ENCODE measurements around the gene CD38.
"Not testable (repeated sequence)": the region's sequence is repeated elsewhere in the genome, so short reads cannot be mapped to it uniquely, and the experiment has no call there.

DNA sequence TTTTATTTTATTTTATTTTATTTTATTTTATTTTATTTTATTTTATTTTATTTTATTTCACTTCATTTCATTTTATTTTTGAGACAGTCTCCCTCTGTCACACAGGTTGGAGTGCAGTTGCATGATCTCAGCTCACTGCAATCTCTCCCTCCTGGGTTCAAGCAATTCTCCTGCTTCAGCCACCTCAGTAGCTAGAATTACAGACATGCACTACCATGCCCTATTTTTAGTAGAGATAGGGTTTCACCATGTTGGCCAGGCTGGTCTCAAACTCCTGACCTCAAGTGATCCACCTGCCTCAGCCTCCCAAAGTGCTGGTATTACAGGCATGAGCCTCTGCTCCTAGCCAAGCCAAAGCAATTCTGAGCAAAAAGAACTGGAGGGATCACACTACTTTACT, 24.4 kb downstream of the CD38 start:
- TF ChIP-seq, protein P1, sequence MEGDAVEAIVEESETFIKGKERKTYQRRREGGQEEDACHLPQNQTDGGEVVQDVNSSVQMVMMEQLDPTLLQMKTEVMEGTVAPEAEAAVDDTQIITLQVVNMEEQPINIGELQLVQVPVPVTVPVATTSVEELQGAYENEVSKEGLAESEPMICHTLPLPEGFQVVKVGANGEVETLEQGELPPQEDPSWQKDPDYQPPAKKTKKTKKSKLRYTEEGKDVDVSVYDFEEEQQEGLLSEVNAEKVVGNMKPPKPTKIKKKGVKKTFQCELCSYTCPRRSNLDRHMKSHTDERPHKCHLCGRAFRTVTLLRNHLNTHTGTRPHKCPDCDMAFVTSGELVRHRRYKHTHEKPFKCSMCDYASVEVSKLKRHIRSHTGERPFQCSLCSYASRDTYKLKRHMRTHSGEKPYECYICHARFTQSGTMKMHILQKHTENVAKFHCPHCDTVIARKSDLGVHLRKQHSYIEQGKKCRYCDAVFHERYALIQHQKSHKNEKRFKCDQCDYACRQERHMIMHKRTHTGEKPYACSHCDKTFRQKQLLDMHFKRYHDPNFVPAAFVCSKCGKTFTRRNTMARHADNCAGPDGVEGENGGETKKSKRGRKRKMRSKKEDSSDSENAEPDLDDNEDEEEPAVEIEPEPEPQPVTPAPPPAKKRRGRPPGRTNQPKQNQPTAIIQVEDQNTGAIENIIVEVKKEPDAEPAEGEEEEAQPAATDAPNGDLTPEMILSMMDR (IDR thresholded peaks at IDR 0.05; ENCODE audit: insufficient read depth, low read depth, low read length): not testable (repeated sequence)
- not testable (repeated sequence) for TF ChIP-seq EZH2 (IDR thresholded peaks at IDR 0.05; ENCODE audit: insufficient read depth, low read length)

Data from astrocyte (in vitro differentiated cells and primary cell).